ENCODE data around the gene SERPINH1.

Gene SERPINH1

DNA sequence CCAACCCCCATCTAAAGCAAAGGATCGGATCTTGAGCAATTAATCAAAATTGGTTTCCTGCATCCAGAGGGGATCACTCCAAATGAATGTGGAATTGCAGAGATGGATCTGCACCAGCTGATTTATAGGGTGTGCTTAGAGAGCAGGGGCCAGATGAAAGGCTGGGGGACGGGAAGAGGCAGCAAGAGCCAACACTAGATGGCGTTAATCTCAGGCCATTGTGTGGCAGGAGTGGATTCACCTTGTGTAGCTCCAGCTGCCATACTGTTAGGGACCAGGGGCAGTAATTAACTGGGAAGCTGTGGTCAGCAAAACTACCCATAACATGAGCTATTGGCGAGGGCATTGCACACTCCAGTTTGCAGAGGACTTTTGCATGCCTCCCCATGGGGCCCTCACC, 35.6 kb downstream of the SERPINH1 start:
- FAIRE-seq (no peak), DNase-seq (ENCODE audit: insufficient read length, low spot score) (no peak)
- TF ChIP-seq POLR2A (IDR thresholded peaks at IDR 0.05; ENCODE audit: low read depth, low read length), result no peak

GRCh38 chr11:75598264-75598663, 36.2 kb downstream of the SERPINH1 start:
- FAIRE-seq (no peak), DNase-seq (ENCODE audit: insufficient read length, low spot score) (no peak)
- no peak for TF ChIP-seq POLR2A (IDR thresholded peaks at IDR 0.05; ENCODE audit: low read depth, low read length)

GRCh38 chr11:75598900-75599299, 36.8 kb downstream of the SERPINH1 start:
- no peak for TF ChIP-seq POLR2A (IDR thresholded peaks at IDR 0.05; ENCODE audit: low read depth, low read length)
- DNase-seq (ENCODE audit: insufficient read length, low spot score) (no peak), FAIRE-seq (no peak)

DNA sequence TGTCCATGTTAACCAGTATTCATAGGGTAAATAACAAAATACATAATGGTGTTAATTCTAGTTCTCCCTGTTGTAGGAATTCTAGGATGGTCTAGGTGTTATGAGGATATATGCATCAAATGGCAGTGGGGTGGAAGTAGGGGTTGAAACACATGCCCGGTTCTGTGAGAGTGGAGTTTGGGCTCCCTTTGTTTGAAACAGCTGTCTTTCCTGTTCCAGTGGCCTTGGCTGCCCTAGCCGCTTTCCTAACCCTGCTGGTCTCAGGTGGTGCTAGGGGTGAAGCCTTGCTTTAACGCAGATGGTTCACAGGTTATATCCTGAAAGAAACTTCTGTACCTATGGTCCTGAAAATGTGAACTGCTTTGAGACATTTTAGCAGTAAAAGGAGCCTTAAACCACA, 38.3 kb downstream of the SERPINH1 start:
- no peak for TF ChIP-seq POLR2A (IDR thresholded peaks at IDR 0.05; ENCODE audit: low read depth, low read length)
- DNase-seq (ENCODE audit: insufficient read length, low spot score) (no peak), FAIRE-seq (no peak)

- TF ChIP-seq POLR2A (IDR thresholded peaks at IDR 0.05; ENCODE audit: low read depth, low read length), result no peak
- DNase-seq (ENCODE audit: insufficient read length, low spot score) (no peak), FAIRE-seq (no peak)
Measured at GRCh38 chr11:75601494-75601893, 39.4 kb downstream of the SERPINH1 start.

DNA sequence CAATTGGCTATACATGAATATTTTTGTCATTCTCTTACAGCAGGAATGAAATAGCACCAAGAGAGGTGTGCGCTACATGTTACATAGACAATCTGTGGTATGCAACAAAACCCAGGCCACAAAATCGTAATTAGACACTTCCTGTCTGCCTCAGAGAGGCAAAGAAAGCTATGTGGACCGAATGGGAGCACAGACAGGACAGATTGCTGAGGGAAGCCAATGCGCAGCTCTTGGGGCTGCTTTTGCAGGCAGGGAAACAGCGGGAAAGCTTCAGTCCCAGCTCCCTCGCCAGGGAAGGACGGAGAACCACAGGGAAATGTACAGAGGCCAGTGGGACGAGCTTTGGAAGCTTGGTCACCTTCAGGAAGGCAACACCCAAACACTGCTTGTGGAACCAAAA, 40.9 kb downstream of the SERPINH1 start:
- DNase-seq (ENCODE audit: insufficient read length, low spot score) (no peak), FAIRE-seq (no peak)
- TF ChIP-seq POLR2A (IDR thresholded peaks at IDR 0.05; ENCODE audit: low read depth, low read length), result no peak

- DNase-seq (ENCODE audit: insufficient read length, low spot score), result peak; percentile 71
- no peak for TF ChIP-seq POLR2A (IDR thresholded peaks at IDR 0.05; ENCODE audit: low read depth, low read length)
- peak; percentile 45 for FAIRE-seq
Measured at GRCh38 chr11:75603791-75604736, 42.0 kb downstream of the SERPINH1 start.

DNA sequence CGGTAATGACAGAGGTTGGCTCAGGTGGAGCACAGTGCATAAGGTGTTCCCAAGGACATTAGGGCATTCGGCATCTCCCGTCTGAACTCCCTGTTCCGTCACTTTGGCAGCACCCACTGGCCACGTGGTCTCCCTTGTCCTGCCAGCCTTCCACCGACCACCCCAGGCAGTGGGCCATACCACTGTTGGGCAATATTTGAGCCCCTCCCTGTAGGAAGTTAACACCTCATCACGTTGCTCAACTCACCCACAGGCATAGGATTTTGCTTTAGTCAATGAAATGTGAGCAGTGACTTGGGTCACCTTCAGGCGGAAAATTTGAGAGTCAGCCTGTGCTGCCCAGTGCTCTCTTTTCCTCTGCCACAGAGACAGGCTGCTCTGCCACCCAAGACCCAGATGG, 44.0 kb downstream of the SERPINH1 start:
- TF ChIP-seq POLR2A (IDR thresholded peaks at IDR 0.05; ENCODE audit: low read depth, low read length), result no peak
- no peak for FAIRE-seq
- no peak for DNase-seq (ENCODE audit: insufficient read length, low spot score)

DNA sequence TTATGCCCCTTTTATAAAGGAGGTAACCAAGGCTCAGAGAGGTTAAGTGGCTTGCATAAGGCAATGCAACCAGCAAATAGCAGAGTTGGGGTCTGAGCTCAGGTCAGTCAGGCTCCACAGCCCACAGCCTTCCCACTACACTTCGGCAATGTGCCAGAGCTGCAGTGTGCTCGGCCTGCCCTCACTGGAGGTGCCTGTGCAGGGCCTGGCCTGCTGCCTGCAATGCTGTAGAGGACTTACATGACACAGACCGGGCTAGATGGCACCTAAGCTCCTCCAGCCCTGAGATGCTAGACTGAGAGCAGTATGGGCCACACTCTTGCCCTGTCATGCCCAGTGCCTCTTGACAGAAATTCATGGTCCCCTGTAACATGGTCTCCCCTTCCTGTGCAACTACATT, 49.8 kb downstream of the SERPINH1 start:
- FAIRE-seq (no peak), DNase-seq (ENCODE audit: insufficient read length, low spot score) (no peak)
- TF ChIP-seq POLR2A (IDR thresholded peaks at IDR 0.05; ENCODE audit: low read depth, low read length), result no peak

DNA sequence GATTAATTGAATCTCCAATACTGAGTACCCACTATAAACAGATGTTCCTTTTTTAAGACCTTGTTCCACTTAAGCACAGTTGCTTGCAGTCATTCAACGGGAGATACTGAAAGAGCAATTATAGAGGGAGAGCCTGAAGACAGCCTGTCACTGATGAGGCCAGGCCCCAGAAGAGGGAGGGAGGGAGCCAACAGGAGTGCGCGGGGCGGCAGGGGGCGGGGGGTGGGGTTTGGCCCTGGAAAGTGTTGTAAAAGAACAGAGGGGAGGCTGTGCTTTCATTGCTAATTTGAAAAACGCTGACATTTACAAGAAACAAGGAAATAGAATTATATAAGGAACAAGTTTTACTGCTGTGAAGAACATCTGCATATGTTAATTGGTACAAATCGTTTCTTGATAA, 53.7 kb downstream of the SERPINH1 start:
- DNase-seq (ENCODE audit: insufficient read length, low spot score) (no peak), FAIRE-seq (no peak)
- no peak for TF ChIP-seq POLR2A (IDR thresholded peaks at IDR 0.05; ENCODE audit: low read depth, low read length)

- DNase-seq (ENCODE audit: insufficient read length, low spot score), result no peak
- no peak for FAIRE-seq
- no peak for TF ChIP-seq POLR2A (IDR thresholded peaks at IDR 0.05; ENCODE audit: low read depth, low read length)
Measured at GRCh38 chr11:75616281-75616680, 54.2 kb downstream of the SERPINH1 start.

Measured in H54 (cell line).